Measurements from ENCODE around the gene VIPR1.

GRCh38 chr3:42545284-42545900 is 42.9 kb downstream of the VIPR1 start:
- TF ChIP-seq POLR2AphosphoS5 (IDR thresholded peaks at IDR 0.05; ENCODE audit: low read depth) (no peak), CTCF (IDR thresholded peaks at IDR 0.05; ENCODE audit: insufficient read depth, low read length) (no peak)
